ENCODE results near the gene TSPO2.

- TF ChIP-seq CTCF (IDR thresholded peaks at IDR 0.05; ENCODE audit: insufficient read depth, low read depth, low read length) (no peak), EZH2 (IDR thresholded peaks at IDR 0.05; ENCODE audit: insufficient read depth, low read length) (no peak)
Measured at GRCh38 chr6:41049521-41049920, 7.3 kb downstream of the TSPO2 start.
